Colonic mucosa (tissue), 4 donors: ENCODE measurements around the gene SF3B3. TPM values are rescaled to one million over a fixed set of nuclear protein-coding genes. Genes with fewer than 3 reads are reported as not detected.
"Not testable (repeated sequence)": the region's sequence is repeated elsewhere in the genome, so short reads cannot be mapped to it uniquely, and the experiment has no call there.

ENCODE experiments used
- DNase-seq: peaks from one replicate; pipeline ENCODE4 v3.0.0-alpha.2; 2020
- H3K27ac ChIP-seq: fragments of 200-600 bp; one replicate; pipeline ENCODE4 v1.8.0; 2021
- H3K27me3 ChIP-seq: fragments of 200-600 bp; one replicate; pipeline ENCODE4 v1.8.0; 2021
- H3K36me3 ChIP-seq: fragments of 200-600 bp; one replicate; pipeline ENCODE4 v1.8.0; 2021
- H3K4me1 ChIP-seq: fragments of 200-600 bp; one replicate; pipeline ENCODE4 v1.8.0; 2021; ENCODE audit warnings: mild to moderate bottlenecking
- H3K4me3 ChIP-seq: fragments of 200-600 bp; one replicate; pipeline ENCODE4 v1.8.0; 2021
- H3K9ac ChIP-seq, 2 donors: one replicate each; pipeline ENCODE4 v1.7.0; 2013; ENCODE audit warnings: control low read depth in 2 of 2, low read depth in 2 of 2, low read length in 2 of 2
- H3K9me3 ChIP-seq: fragments of 200-600 bp; one replicate; pipeline ENCODE4 v1.8.0; 2021
- intact Hi-C: fragments of 100-400 bp; cut with DNase I; formaldehyde crosslinking; loops from one replicate; pipeline ENCODE4 v1.14.1; 2022
- total RNA-seq, 2 donors: library from RNA; stranded (reverse); fragmentation: NEBNext Ultra II Directional in 1 of 2; extraction: Animal tissue kit (Norgen Biotek cat#: 25700) in 1 of 2; gene quantifications; one replicate each; pipeline ENCODE4 v1.2.1, GENCODE V29; 2021
- TF ChIP-seq, protein P1 (sequence below): fragments of 200-600 bp; IDR thresholded peaks from one replicate; pipeline ENCODE4 v1.8.0; 2022; ENCODE audit warnings: antibody characterized with exemption, mild to moderate bottlenecking
- donor health status: healthy.
- donor health status: DM: no; HTN: no; CAD: no.
- donor health status: DM: no; HTN: no; CAD: no.

SF3B3 gene
- total RNA-seq, 2 donors from 2014 or later, result 182 to 369 TPM

DNA sequence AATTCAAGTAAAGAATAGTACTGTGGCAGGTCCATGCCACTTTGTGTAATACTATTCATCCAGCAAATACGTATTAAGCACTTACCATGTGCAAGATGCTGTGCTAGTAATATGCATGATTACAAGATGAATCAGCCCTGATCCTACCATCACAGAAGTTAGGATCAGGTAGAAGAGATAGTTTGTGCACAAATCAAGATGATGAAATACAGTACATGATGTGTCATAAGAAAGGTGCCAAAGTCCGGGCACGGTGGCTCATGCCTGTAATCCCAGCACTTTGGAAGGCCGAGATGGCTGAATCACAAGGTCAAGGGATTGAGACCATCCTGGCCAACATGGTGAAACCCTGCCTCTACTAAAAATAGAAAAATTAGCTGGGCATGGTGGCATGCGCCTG lies 11.2 kb upstream of the SF3B3 start:
- Histone ChIP-seq H3K9ac (no peak overlapping the region), H3K9me3 (no peaks in the 10 kb centered on the region), H3K36me3 (peaks cover 11% of the 10 kb centered on the region), H3K4me3 (no peak overlapping the region), H3K27me3 (no peaks in the 10 kb centered on the region), H3K4me1 (no peaks in the 10 kb centered on the region), H3K27ac (no peak overlapping the region)
- TF ChIP-seq, protein P1, sequence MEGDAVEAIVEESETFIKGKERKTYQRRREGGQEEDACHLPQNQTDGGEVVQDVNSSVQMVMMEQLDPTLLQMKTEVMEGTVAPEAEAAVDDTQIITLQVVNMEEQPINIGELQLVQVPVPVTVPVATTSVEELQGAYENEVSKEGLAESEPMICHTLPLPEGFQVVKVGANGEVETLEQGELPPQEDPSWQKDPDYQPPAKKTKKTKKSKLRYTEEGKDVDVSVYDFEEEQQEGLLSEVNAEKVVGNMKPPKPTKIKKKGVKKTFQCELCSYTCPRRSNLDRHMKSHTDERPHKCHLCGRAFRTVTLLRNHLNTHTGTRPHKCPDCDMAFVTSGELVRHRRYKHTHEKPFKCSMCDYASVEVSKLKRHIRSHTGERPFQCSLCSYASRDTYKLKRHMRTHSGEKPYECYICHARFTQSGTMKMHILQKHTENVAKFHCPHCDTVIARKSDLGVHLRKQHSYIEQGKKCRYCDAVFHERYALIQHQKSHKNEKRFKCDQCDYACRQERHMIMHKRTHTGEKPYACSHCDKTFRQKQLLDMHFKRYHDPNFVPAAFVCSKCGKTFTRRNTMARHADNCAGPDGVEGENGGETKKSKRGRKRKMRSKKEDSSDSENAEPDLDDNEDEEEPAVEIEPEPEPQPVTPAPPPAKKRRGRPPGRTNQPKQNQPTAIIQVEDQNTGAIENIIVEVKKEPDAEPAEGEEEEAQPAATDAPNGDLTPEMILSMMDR, result no peak
- intact Hi-C loops, result no loop called here
- DNase-seq, result no peak

GRCh38 chr16:70520612-70521297 lies 2.9 kb upstream of the SF3B3 start:
- DNase-seq, result no peak
- H3K4me1 ChIP-seq, result peaks cover 9% of the 10 kb centered on the region
- H3K27ac ChIP-seq, result no peak overlapping the region
- no peak overlapping the region for H3K4me3 ChIP-seq
- H3K36me3 ChIP-seq, result no peaks in the 10 kb centered on the region
- no peaks in the 10 kb centered on the region for H3K9me3 ChIP-seq
- H3K27me3 ChIP-seq, result no peaks in the 10 kb centered on the region
- H3K9ac ChIP-seq, result no peak overlapping the region
- TF ChIP-seq, protein P1, result no peak
- intact Hi-C loops, result no loop called here

- Histone ChIP-seq H3K9me3 (no peaks in the 10 kb centered on the region), H3K9ac (peak overlapping the region; percentile 74 to 87), H3K36me3 (no peaks in the 10 kb centered on the region), H3K27ac (peak overlapping the region; percentile 86), H3K4me1 (peaks cover 9% of the 10 kb centered on the region), H3K27me3 (no peaks in the 10 kb centered on the region), H3K4me3 (peak overlapping the region; percentile 82)
- no peak for DNase-seq
- TF ChIP-seq, protein P1, result no peak
- intact Hi-C loops, result no loop called here
Measured at GRCh38 chr16:70522216-70523075, 1.2 kb upstream of the SF3B3 start.

GRCh38 chr16:70523076-70523742 lies 407 bp upstream of the SF3B3 start, which contains the start of gene COG4:
COG4 (minus strand) TSS chr16:70523554; CDS start chr16:70523543, 11 bp downstream.
- no peaks in the 10 kb centered on the region for H3K36me3 ChIP-seq
- no peaks in the 10 kb centered on the region for H3K27me3 ChIP-seq
- DNase-seq, result peak; percentile 91
- H3K27ac ChIP-seq, result peak within 1 kb of the TSS; percentile 86
- peak within 1 kb of the TSS; percentile 81 to 87 for H3K9ac ChIP-seq
- TF ChIP-seq, protein P1, result no peak
- peaks cover 9% of the 10 kb centered on the region for H3K4me1 ChIP-seq
- peak within 1 kb of the TSS; percentile 82 for H3K4me3 ChIP-seq
- no peaks in the 10 kb centered on the region for H3K9me3 ChIP-seq
- intact Hi-C loops, result no loop called here

- Histone ChIP-seq H3K9ac (peak overlapping the region; percentile 81 to 82), H3K4me3 (peak overlapping the region; percentile 82), H3K36me3 (peaks cover 11% of the 10 kb centered on the region), H3K27ac (peak overlapping the region; percentile 86)
- H3K27me3 ChIP-seq, H3K9me3 ChIP-seq, H3K4me1 ChIP-seq, intact Hi-C loops: not testable (repeated sequence)
- DNase-seq, result peak; percentile 19
Measured at GRCh38 chr16:70524399-70524825, 796 bp downstream of the SF3B3 start.
